ENCODE data around the gene OASL. TPM values are rescaled to one million over a fixed set of nuclear protein-coding genes. Genes with fewer than 3 reads are reported as not detected.

OASL gene
- total RNA-seq, 6 donors from 2014 or later, result 5.2 to 24.2 (median 17.2) TPM

DNA sequence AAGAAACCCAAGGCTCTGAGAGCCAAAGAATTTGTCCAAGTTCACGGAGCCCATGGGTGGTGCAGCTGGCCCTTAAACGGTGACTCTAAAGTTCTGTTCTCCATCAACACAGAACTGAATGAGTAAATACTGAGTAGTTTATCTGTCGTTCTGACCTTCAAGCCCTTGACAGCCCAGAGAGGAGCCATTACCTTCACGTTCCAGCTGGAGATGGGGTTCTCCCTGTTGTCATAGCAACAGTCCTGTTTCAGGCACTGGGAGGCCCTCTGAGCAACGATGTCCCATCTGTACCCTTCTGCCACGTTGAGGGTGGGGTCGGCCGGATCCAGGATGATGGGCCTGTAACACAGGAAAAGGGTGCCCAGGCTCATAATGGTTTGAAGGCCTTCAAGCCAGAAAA lies 15.2 kb downstream of the OASL start:
- Histone ChIP-seq H3K4me1 (no peaks in the 10 kb centered on the region), H3K4me3 (no peak overlapping the region), H3K27ac (no peak overlapping the region), H3K27me3 (no peaks in the 10 kb centered on the region), H3K9me3 (no peaks in the 10 kb centered on the region), H3K36me3 (no peaks in the 10 kb centered on the region)
- TF ChIP-seq POLR2AphosphoS5 (IDR thresholded peaks at IDR 0.05), result no peak
- TF ChIP-seq EP300 (IDR thresholded peaks at IDR 0.05), result no peak
- no peak for TF ChIP-seq POLR2A (IDR thresholded peaks at IDR 0.05)
- TF ChIP-seq, protein P1, sequence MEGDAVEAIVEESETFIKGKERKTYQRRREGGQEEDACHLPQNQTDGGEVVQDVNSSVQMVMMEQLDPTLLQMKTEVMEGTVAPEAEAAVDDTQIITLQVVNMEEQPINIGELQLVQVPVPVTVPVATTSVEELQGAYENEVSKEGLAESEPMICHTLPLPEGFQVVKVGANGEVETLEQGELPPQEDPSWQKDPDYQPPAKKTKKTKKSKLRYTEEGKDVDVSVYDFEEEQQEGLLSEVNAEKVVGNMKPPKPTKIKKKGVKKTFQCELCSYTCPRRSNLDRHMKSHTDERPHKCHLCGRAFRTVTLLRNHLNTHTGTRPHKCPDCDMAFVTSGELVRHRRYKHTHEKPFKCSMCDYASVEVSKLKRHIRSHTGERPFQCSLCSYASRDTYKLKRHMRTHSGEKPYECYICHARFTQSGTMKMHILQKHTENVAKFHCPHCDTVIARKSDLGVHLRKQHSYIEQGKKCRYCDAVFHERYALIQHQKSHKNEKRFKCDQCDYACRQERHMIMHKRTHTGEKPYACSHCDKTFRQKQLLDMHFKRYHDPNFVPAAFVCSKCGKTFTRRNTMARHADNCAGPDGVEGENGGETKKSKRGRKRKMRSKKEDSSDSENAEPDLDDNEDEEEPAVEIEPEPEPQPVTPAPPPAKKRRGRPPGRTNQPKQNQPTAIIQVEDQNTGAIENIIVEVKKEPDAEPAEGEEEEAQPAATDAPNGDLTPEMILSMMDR (IDR thresholded peaks at IDR 0.05), result no peak
- DNase-seq, result no peak
- no peak for ATAC-seq (ENCODE audit: low FRiP score in 2 of 2)
- WGBS, 2 donors, result 79 to 80% methylated on average over 8 of the region's 8 CpGs

DNA sequence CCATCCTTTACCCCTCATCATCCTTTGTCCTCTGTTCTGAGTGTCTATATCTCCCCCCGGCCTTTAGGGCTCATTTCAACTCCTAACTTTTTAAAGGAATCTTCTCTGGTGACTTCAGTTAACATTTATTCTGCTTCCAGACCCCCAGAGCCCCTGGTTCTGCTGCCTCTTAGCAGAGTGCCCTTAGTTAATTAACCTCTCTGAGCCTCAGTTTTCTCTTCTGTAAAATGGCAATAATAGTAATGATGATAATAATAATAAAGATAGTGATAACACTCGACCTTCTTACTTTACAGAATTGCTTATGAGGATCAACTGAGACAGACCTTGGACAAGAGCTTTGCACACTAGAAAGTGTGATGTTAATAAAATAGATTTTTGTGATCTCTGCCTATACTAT lies 16.3 kb downstream of the OASL start:
- DNase-seq, result no peak
- no peaks in the 10 kb centered on the region for H3K36me3 ChIP-seq
- no peak for ATAC-seq (ENCODE audit: low FRiP score in 2 of 2)
- TF ChIP-seq, protein P1 (IDR thresholded peaks at IDR 0.05), result no peak
- no peak for TF ChIP-seq EP300 (IDR thresholded peaks at IDR 0.05)
- TF ChIP-seq POLR2AphosphoS5 (IDR thresholded peaks at IDR 0.05), result no peak
- TF ChIP-seq POLR2A (IDR thresholded peaks at IDR 0.05), result no peak
- H3K9me3 ChIP-seq, result no peaks in the 10 kb centered on the region
- no peaks in the 10 kb centered on the region for H3K27me3 ChIP-seq
- H3K4me3 ChIP-seq, result no peak overlapping the region
- WGBS, 2 donors, result 73 to 84% methylated on average over 2 of the region's 2 CpGs
- no peaks in the 10 kb centered on the region for H3K4me1 ChIP-seq
- H3K27ac ChIP-seq, result no peak overlapping the region

DNA sequence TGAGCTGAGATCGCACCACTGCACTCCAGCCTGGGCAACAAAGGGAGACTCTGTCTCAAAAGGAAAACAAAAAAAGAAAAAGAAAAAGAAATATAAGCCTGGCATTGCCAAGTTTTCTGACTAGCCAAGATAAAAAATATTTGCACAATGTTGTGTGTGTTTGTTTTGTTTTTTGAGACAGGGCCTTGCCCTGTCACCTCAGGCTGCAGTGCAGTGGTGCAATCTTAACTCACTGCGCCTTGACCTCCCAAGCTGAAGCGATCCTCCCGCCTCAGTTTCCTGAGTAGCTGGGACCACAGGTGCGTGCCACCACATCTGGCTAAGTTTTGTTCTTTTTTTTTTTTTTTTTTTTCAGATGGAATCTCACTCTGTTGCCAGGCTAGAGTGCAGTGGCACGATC lies 17.3 kb downstream of the OASL start:
- no peaks in the 10 kb centered on the region for H3K36me3 ChIP-seq
- H3K27ac ChIP-seq, result no peak overlapping the region
- no peaks in the 10 kb centered on the region for H3K4me1 ChIP-seq
- H3K4me3 ChIP-seq, result no peak overlapping the region
- no peaks in the 10 kb centered on the region for H3K9me3 ChIP-seq
- no peaks in the 10 kb centered on the region for H3K27me3 ChIP-seq
- WGBS, 2 donors, result 76 to 84% methylated on average over 6 of the region's 6 CpGs
- no peak for TF ChIP-seq POLR2A (IDR thresholded peaks at IDR 0.05)
- TF ChIP-seq POLR2AphosphoS5 (IDR thresholded peaks at IDR 0.05), result no peak
- no peak for TF ChIP-seq EP300 (IDR thresholded peaks at IDR 0.05)
- TF ChIP-seq, protein P1 (IDR thresholded peaks at IDR 0.05), result no peak
- no peak for ATAC-seq (ENCODE audit: low FRiP score in 2 of 2)
- DNase-seq, result no peak

DNA sequence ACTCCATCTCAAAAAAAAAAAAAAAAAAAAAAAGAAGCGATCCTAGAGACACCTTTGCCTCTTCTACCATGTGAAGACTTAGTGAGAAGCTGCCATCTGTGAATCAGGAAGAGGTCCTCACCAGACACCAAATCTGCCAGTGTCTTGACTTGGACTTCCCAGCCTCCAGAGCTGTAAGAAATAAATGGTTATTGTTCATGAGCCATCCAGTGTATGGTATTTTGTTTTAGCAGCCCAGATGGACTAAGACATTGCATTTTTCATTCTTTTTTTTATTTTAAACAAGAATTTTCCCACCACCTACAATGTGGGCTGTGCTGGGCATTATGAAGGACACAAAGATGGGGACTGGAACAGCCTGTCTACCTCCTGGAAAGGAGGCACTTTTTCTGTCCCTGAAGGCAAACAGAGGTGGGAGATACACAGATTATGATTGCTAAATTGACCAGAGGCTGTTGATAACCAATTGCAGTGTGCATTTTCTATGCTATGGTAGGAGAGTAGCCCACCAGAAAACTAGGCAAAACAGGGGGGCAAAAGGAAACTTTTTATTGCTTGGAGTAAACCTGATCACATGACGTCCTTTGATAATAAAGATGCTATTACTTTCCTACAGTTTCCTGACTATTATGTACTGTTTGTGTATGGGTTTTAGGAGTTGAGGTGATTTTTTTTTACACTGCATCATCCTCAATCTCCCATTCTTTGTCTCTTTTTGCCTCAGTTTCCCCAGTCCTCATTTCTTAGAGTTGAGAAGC lies 20.0 kb downstream of the OASL start:
- peaks cover 7 to 9% (median 8%) of the 10 kb centered on the region in 4 donors for H3K4me1 ChIP-seq
- H3K27ac ChIP-seq, result no peak overlapping the region
- H3K4me3 ChIP-seq, result no peak overlapping the region
- 89 to 98% methylated on average over 2 of the region's 2 CpGs for WGBS, 2 donors
- no peak for TF ChIP-seq EP300 (IDR thresholded peaks at IDR 0.05)
- no peak for TF ChIP-seq POLR2AphosphoS5 (IDR thresholded peaks at IDR 0.05)
- no peak for TF ChIP-seq POLR2A (IDR thresholded peaks at IDR 0.05)
- TF ChIP-seq, protein P1 (IDR thresholded peaks at IDR 0.05), result no peak
- DNase-seq (no peak), ATAC-seq (ENCODE audit: low FRiP score in 2 of 2) (no peak)
- H3K36me3 ChIP-seq, result no peaks in the 10 kb centered on the region
- no peaks in the 10 kb centered on the region for H3K9me3 ChIP-seq
- H3K27me3 ChIP-seq, result no peaks in the 10 kb centered on the region

All from upper lobe of left lung (tissue), 6 donors.